GM12891 (cell line): ENCODE measurements around the gene EML6.

Source experiments
- POLR2A ChIP-seq: IDR thresholded peaks from 2 replicates; pipeline ENCODE4 v1.6.1; 2011; ENCODE audit warnings: low read depth, low read length, control low read depth
- SPI1 ChIP-seq: IDR thresholded peaks from 2 replicates; pipeline ENCODE4 v1.6.1; 2011; ENCODE audit warnings: low read depth, low read length, control low read depth
- TAF1 ChIP-seq: IDR thresholded peaks from 2 replicates; pipeline ENCODE4 v1.6.1; 2011; ENCODE audit warnings: low read depth, low read length, control low read depth

DNA sequence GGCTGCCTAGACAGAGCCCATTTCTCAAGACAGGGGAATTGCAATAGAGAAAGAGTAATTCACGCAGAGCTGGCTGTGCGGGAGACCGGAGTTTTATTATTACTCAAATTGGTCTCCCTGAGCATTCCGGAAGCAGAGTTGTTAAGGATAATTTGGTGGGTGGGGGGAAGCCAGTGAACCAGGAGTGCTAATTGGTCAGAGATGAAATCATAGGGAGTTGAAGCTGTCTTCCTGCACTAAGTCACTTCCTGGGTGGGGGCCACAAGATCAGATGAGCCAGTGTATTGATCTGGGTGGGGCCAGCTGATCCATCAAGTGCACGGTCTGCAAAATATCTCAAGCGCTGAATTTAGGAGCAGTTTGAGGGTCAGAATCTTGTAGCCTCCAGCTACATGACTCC is 242.0 kb downstream of the EML6 start:
- TF ChIP-seq TAF1 (no peak), POLR2A (no peak), SPI1 (no peak)
